LNCAP (cell line): ENCODE measurements around the gene MACF1.

Experiments
- CTCF ChIP-seq: fragments of 450-650 bp; IDR thresholded peaks from 2 replicates; pipeline ENCODE4 v1.5.1; 2017; ENCODE audit warnings: mild to moderate bottlenecking

Gene MACF1

GRCh38 chr1:39164256-39164655, 40.2 kb upstream of the MACF1 start:
- TF ChIP-seq CTCF: no peak

GRCh38 chr1:39165049-39165448, 39.4 kb upstream of the MACF1 start:
- TF ChIP-seq CTCF: no peak

- TF ChIP-seq CTCF: no peak
These were observed 39.0 kb upstream of the MACF1 start for GRCh38 chr1:39165488-39165887.

GRCh38 chr1:39167632-39168209, 36.8 kb upstream of the MACF1 start:
- no peak for TF ChIP-seq CTCF

GRCh38 chr1:39168301-39169080, 36.0 kb upstream of the MACF1 start:
- TF ChIP-seq CTCF: no peak

- no peak for TF ChIP-seq CTCF
These were observed 33.5 kb upstream of the MACF1 start for GRCh38 chr1:39170731-39171667.

GRCh38 chr1:39173119-39173994, 31.1 kb upstream of the MACF1 start:
- no peak for TF ChIP-seq CTCF
